NCI-H2107 treated with DMSO at 0.1 percent for 48 hours (cell line): ENCODE measurements around the gene HEPACAM.

Experiments used
- DNase-seq: peaks from one replicate; lab custom pipeline; 2025; ENCODE audit not compliant: unreplicated experiment; lab: John Stamatoyannopoulos, UW

The HEPACAM gene

GRCh38 chr11:124899383-124900145 is 36.3 kb downstream of the HEPACAM start:
- DNase-seq = no peak

- no peak for DNase-seq
Measured at GRCh38 chr11:124898711-124899110, 37.1 kb downstream of the HEPACAM start.

- DNase-seq = no peak
Measured at GRCh38 chr11:124898263-124898680, 37.6 kb downstream of the HEPACAM start.

GRCh38 chr11:124897674-124898262 is 38.1 kb downstream of the HEPACAM start, which contains the start of gene ROBO4:
TSS of gene ROBO4 (minus strand) at chr11:124897865. CDS start at chr11:124897795, 70 bp downstream.
- DNase-seq = no peak

- no peak for DNase-seq
Measured at GRCh38 chr11:124896821-124897391, 38.9 kb downstream of the HEPACAM start.

GRCh38 chr11:124896071-124896750 is 39.6 kb downstream of the HEPACAM start:
- DNase-seq = no peak

GRCh38 chr11:124895471-124895971 is 40.3 kb downstream of the HEPACAM start:
- DNase-seq = no peak

GRCh38 chr11:124894606-124895430 is 41.0 kb downstream of the HEPACAM start:
- DNase-seq = no peak

- DNase-seq = no peak
Measured at GRCh38 chr11:124893781-124894401, 42.0 kb downstream of the HEPACAM start.

GRCh38 chr11:124892750-124893454 is 42.9 kb downstream of the HEPACAM start:
- DNase-seq = no peak

GRCh38 chr11:124892146-124892545 is 43.7 kb downstream of the HEPACAM start:
- DNase-seq = no peak

GRCh38 chr11:124891373-124891861 is 44.4 kb downstream of the HEPACAM start:
- no peak for DNase-seq

- no peak for DNase-seq
Measured at GRCh38 chr11:124890683-124891372, 45.0 kb downstream of the HEPACAM start.

- DNase-seq = no peak
Measured at GRCh38 chr11:124890151-124890550, 45.7 kb downstream of the HEPACAM start.

GRCh38 chr11:124889191-124890091 is 46.4 kb downstream of the HEPACAM start:
- DNase-seq = no peak

- no peak for DNase-seq
Measured at GRCh38 chr11:124887667-124888013, 48.2 kb downstream of the HEPACAM start.

GRCh38 chr11:124886978-124887666 is 48.7 kb downstream of the HEPACAM start:
- no peak for DNase-seq
